ENCODE results near the gene TARBP2.
A peak's percentile ranks its signal among the peaks of the same experiment; 100 is the strongest.
"Not testable (repeated sequence)": the region's sequence is repeated elsewhere in the genome, so short reads cannot be mapped to it uniquely, and the experiment has no call there.

TARBP2 gene

GRCh38 chr12:53516758-53517455 is 15.8 kb downstream of the TARBP2 start:
- DNase-seq: no peak

- no peak for DNase-seq
Measured at GRCh38 chr12:53518381-53518780, 17.3 kb downstream of the TARBP2 start.

GRCh38 chr12:53523131-53523530 is 22.0 kb downstream of the TARBP2 start:
- DNase-seq: no peak

- DNase-seq: no peak
Measured at GRCh38 chr12:53524476-53524875, 23.4 kb downstream of the TARBP2 start.

- peak; percentile 88 for DNase-seq
Measured at GRCh38 chr12:53530061-53530460, 29.0 kb downstream of the TARBP2 start.

GRCh38 chr12:53530920-53531319 is 29.8 kb downstream of the TARBP2 start:
- DNase-seq: no peak

GRCh38 chr12:53532021-53532420 is 30.9 kb downstream of the TARBP2 start:
- DNase-seq: peak; percentile 99

GRCh38 chr12:53532524-53533445 is 31.7 kb downstream of the TARBP2 start:
- peak; percentile 47 for DNase-seq

- no peak for DNase-seq
Measured at GRCh38 chr12:53533471-53533870, 32.4 kb downstream of the TARBP2 start.

- DNase-seq: no peak
Measured at GRCh38 chr12:53536962-53537361, 35.9 kb downstream of the TARBP2 start.

GRCh38 chr12:53538209-53538689 is 37.2 kb downstream of the TARBP2 start:
- peak; percentile 87 for DNase-seq

GRCh38 chr12:53539526-53539925 is 38.4 kb downstream of the TARBP2 start:
- no peak for DNase-seq

- peak; percentile 71 for DNase-seq
Measured at GRCh38 chr12:53543539-53543938, 42.5 kb downstream of the TARBP2 start.

- DNase-seq: not testable (repeated sequence)
Measured at GRCh38 chr12:53548354-53548753, 47.3 kb downstream of the TARBP2 start.

- DNase-seq: not testable (repeated sequence)
Measured at GRCh38 chr12:53550131-53550530, 49.0 kb downstream of the TARBP2 start.

GRCh38 chr12:53550595-53550994 is 49.5 kb downstream of the TARBP2 start:
- no peak for DNase-seq

- DNase-seq: peak; percentile 31
Measured at GRCh38 chr12:53551889-53552291, 50.8 kb downstream of the TARBP2 start.

GRCh38 chr12:53552361-53553327 is 51.6 kb downstream of the TARBP2 start:
- DNase-seq: no peak

All from NCI-H69 (cell line).